ENCODE measurements around the gene PHF23. TPM values are rescaled to one million over a fixed set of nuclear protein-coding genes. Genes with fewer than 3 reads are reported as not detected.
A peak's percentile ranks its signal among the peaks of the same experiment; 100 is the strongest.

PHF23 gene
- total RNA-seq, 1 experiment from 2014 or later, result 48.5 TPM

DNA sequence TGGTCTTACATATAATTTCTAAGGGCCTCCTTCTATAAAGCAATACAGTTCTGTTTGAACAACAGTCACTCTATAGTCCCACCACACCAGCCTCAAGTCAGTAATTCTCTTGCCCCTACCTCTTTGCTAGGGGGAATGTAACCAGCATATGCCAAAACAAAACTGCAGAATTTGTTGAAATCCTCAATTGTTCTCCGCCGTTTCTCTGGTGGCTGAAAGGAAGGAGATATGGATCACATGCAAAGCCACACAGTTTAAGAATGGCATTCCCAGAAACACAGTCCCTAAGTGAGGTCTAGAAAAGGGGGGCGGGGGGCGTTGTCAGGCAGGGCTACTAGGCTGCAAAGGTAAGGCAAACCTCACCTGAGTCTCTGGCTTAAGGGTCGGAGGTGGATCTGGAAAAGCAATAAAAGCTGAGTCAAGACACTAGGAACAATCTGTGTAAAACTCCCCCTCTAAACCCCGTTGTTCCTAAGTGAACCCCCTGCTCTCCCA lies 1.9 kb downstream of the PHF23 start:
- DNase-seq (ENCODE audit: low read depth, low spot score) (no peak), ATAC-seq (no peak)
- Histone ChIP-seq H3K4me3 (replicated peaks in 1 of 2; ENCODE audit: low read depth in 1 of 2, low read length in 2 of 2) (peak overlapping the region; percentile 97 to 99), H3K9ac (ENCODE audit: low read length) (peak overlapping the region; percentile 100), H3K27me3 (ENCODE audit: insufficient read depth, low read length) (no peaks in the 10 kb centered on the region), H3K79me2 (ENCODE audit: insufficient read depth, low read length) (peaks cover 77% of the 10 kb centered on the region), H3K9me2 (ENCODE audit: insufficient read depth) (no peaks in the 10 kb centered on the region), H4K20me1 (ENCODE audit: insufficient read depth) (no peaks in the 10 kb centered on the region; the same call in 1 of the 2 replicates), H3K4me1 (ENCODE audit: control insufficient read depth in 1 of 2, insufficient read depth in 2 of 2, low read length in 2 of 2) (peaks cover 44 to 62% of the 10 kb centered on the region in 2 experiments), H3K27ac (ENCODE audit: low read depth, low read length) (peak overlapping the region; percentile 92), H3K9me3 (ENCODE audit: control insufficient read depth in 1 of 2, insufficient read depth in 1 of 2, low read depth in 1 of 2, low read length in 2 of 2) (no peaks in the 10 kb centered on the region), H2AFZ (ENCODE audit: low read depth, low read length, poor library complexity, severe bottlenecking) (no peak overlapping the region), H3K36me3 (ENCODE audit: control insufficient read depth in 1 of 2, insufficient read depth in 2 of 2, low read length in 2 of 2) (peaks cover 24 to 32% of the 10 kb centered on the region in 2 experiments), H3K4me2 (ENCODE audit: low read length) (peak overlapping the region; percentile 82)
- RAD21 ChIA-PET (ENCODE audit: low non-redundant PET in 1 of 2, low total read pairs in 2 of 2, uncharacterized antibody in 2 of 2, unreplicated experiment in 2 of 2), result interaction anchor here in 1 of 2 experiments (0.5 to 1.0 kb wide), 2 partner anchors 13 to 17 kb away, joined by 4 to 7 read pairs; no protein-coding TSS in a partner anchor
- TF ChIP-seq POLR2A (IDR thresholded peaks at IDR 0.05; ENCODE audit: borderline replicate concordance, extremely low read depth, insufficient read depth, insufficient read length) (no peak), EGR1 (IDR thresholded peaks at IDR 0.05; ENCODE audit: low read depth) (no peak), CBX3 (IDR thresholded peaks at IDR 0.05; ENCODE audit: low read depth) (no peak), EZH2phosphoT487 (IDR thresholded peaks at IDR 0.05; ENCODE audit: borderline replicate concordance) (no peak), POLR2AphosphoS5 (IDR thresholded peaks at IDR 0.05; ENCODE audit: low read depth, low read length) (no peak), ZNF274 (IDR thresholded peaks at IDR 0.05; ENCODE audit: low read depth, low read length) (no peak), ELF1 (IDR thresholded peaks at IDR 0.05; ENCODE audit: borderline replicate concordance, low read depth) (no peak), CEBPB (IDR thresholded peaks at IDR 0.05; ENCODE audit: low read depth) (no peak), FOSL1 (IDR thresholded peaks at IDR 0.05; ENCODE audit: low read depth) (no peak), SP1 (IDR thresholded peaks at IDR 0.05; ENCODE audit: low read depth) (no peak), RAD21 (IDR thresholded peaks at IDR 0.05; ENCODE audit: low read depth) (no peak), SIN3A (IDR thresholded peaks at IDR 0.05; ENCODE audit: low read depth) (no peak), EZH2 (IDR thresholded peaks at IDR 0.05) (no peak)
- TF ChIP-seq, protein P1, sequence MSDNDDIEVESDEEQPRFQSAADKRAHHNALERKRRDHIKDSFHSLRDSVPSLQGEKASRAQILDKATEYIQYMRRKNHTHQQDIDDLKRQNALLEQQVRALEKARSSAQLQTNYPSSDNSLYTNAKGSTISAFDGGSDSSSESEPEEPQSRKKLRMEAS (IDR thresholded peaks at IDR 0.05), result no peak
- TF ChIP-seq, protein P2, sequence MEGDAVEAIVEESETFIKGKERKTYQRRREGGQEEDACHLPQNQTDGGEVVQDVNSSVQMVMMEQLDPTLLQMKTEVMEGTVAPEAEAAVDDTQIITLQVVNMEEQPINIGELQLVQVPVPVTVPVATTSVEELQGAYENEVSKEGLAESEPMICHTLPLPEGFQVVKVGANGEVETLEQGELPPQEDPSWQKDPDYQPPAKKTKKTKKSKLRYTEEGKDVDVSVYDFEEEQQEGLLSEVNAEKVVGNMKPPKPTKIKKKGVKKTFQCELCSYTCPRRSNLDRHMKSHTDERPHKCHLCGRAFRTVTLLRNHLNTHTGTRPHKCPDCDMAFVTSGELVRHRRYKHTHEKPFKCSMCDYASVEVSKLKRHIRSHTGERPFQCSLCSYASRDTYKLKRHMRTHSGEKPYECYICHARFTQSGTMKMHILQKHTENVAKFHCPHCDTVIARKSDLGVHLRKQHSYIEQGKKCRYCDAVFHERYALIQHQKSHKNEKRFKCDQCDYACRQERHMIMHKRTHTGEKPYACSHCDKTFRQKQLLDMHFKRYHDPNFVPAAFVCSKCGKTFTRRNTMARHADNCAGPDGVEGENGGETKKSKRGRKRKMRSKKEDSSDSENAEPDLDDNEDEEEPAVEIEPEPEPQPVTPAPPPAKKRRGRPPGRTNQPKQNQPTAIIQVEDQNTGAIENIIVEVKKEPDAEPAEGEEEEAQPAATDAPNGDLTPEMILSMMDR (IDR thresholded peaks at IDR 0.05 in 2 of 3, conservative IDR thresholded peaks at IDR 0.05 in 1 of 3; ENCODE audit: borderline replicate concordance in 1 of 3, insufficient read depth in 1 of 3, low read depth in 2 of 3, low read length in 2 of 3), result no peak
- TF ChIP-seq, protein P3, sequence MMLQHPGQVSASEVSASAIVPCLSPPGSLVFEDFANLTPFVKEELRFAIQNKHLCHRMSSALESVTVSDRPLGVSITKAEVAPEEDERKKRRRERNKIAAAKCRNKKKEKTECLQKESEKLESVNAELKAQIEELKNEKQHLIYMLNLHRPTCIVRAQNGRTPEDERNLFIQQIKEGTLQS (IDR thresholded peaks at IDR 0.05), result no peak
- TF ChIP-seq, protein P4, sequence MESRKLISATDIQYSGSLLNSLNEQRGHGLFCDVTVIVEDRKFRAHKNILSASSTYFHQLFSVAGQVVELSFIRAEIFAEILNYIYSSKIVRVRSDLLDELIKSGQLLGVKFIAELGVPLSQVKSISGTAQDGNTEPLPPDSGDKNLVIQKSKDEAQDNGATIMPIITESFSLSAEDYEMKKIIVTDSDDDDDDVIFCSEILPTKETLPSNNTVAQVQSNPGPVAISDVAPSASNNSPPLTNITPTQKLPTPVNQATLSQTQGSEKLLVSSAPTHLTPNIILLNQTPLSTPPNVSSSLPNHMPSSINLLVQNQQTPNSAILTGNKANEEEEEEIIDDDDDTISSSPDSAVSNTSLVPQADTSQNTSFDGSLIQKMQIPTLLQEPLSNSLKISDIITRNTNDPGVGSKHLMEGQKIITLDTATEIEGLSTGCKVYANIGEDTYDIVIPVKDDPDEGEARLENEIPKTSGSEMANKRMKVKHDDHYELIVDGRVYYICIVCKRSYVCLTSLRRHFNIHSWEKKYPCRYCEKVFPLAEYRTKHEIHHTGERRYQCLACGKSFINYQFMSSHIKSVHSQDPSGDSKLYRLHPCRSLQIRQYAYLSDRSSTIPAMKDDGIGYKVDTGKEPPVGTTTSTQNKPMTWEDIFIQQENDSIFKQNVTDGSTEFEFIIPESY (IDR thresholded peaks at IDR 0.05; ENCODE audit: extremely low read depth, insufficient replicate concordance, low read length), result no peak
- CTCF ChIA-PET, result interaction anchor here (2.3 to 3.0 kb wide), 2 partner anchors 17 to 59 kb away, joined by 5 to 16 read pairs; partner anchors contain the start of genes ACADVL and DLG4
- POLR2A ChIA-PET, result interaction anchor here (1.2 to 2.6 kb wide), 5 partner anchors 14 to 44 kb away, joined by 3 to 19 read pairs (median 5); partner anchors contain the start of genes ACADVL, CTDNEP1, DLG4 and SLC2A4
- intact Hi-C loops (cut with micrococcal nuclease), result no loop called here
- no TSS peak for BruUV-seq (replicated peaks)

All from HCT116 (cell line).